B cell (primary cell): Measurements from ENCODE around the gene NCS1. TPM values are rescaled to one million over a fixed set of nuclear protein-coding genes. Genes with fewer than 3 reads are reported as not detected.

Experiments used
- ATAC-seq: fragments of 200-7000 bp; cut with Tn5 transposase; one replicate; pipeline ENCODE4 v1.10.0; 2021; ENCODE audit warnings: low read depth, mild to moderate bottlenecking, moderate number of reproducible peaks, moderate library complexity
- CTCF ChIA-PET: fragments of 350-600 bp; sonication (Branson Sonifier 250); formaldehyde crosslinking; loops from one replicate; lab custom pipeline; 2021; ENCODE audit warnings: antibody characterized with exemption, inconsistent platforms; lab: Charles Lee
- POLR2A ChIA-PET: fragments of 350-600 bp; sonication (Branson Sonifier 250); formaldehyde crosslinking; loops from one replicate; lab custom pipeline; 2021; ENCODE audit warnings: antibody characterized with exemption; lab: Charles Lee
- DNase-seq: peaks from one replicate; pipeline ENCODE4 v3.0.0; 2013
- H2AFZ ChIP-seq: 2 replicates; pipeline ENCODE4 v1.6.1; 2012; ENCODE audit warnings: mild to moderate bottlenecking, low read depth, low read length; ENCODE audit not compliant: insufficient read depth, poor library complexity, severe bottlenecking
- H3K27ac ChIP-seq, 2 donors: 1 replicate in 1 of 2; 2 replicates in 1 of 2; pipeline ENCODE4 v1.5.1; 2012 to 2013; ENCODE audit warnings: low read length in 2 of 2, mild to moderate bottlenecking in 2 of 2, moderate library complexity in 1 of 2
- H3K27me3 ChIP-seq, 4 experiments: fragments of 200-600 bp in 1 of 4; sonication (generic) in 1 of 4; replicated peaks in 1 of 4; 1 replicate in 2 of 4; 2 replicates in 2 of 4; pipeline versions ENCODE4 v1.6.1 to v1.7.0; 2013 to 2016; ENCODE audit warnings: low read length in 3 of 4, mild to moderate bottlenecking in 2 of 4, mixed read lengths in 1 of 4, moderate library complexity in 1 of 4; ENCODE audit not compliant: insufficient read depth in 4 of 4, control insufficient read depth in 3 of 4; ENCODE audit errors: control extremely low read depth in 1 of 4
- H3K36me3 ChIP-seq, 2 experiments: replicated peaks in 1 of 2; 1 replicate in 1 of 2; 2 replicates in 1 of 2; pipeline versions ENCODE4 v1.6.1 to v1.7.1; 2013; ENCODE audit warnings: low read length in 1 of 2; ENCODE audit not compliant: insufficient read depth in 2 of 2, control insufficient read depth in 1 of 2; ENCODE audit errors: control extremely low read depth in 1 of 2, extremely low read depth in 1 of 2
- H3K4me1 ChIP-seq, 2 donors: fragments of 200-600 bp in 1 of 2; sonication (generic) in 1 of 2; 1 replicate in 1 of 2; 2 replicates in 1 of 2; pipeline versions ENCODE4 v1.5.1 to v1.6.1; 2013 to 2017; ENCODE audit warnings: low read length in 2 of 2; ENCODE audit not compliant: control insufficient read depth in 2 of 2, insufficient read depth in 2 of 2
- H3K4me2 ChIP-seq: replicated peaks from 2 replicates; pipeline ENCODE3; 2012; ENCODE audit warnings: mild to moderate bottlenecking, low read depth, low read length; ENCODE audit not compliant: poor library complexity, severe bottlenecking
- H3K4me3 ChIP-seq, 5 experiments: fragments of 200-600 bp in 1 of 5; sonication (generic) in 1 of 5; 1 replicate in 3 of 5; 2 replicates in 2 of 5; pipeline versions ENCODE4 v1.5.1 to v1.7.0; 2011 to 2016; ENCODE audit warnings: low read length in 4 of 5, mild to moderate bottlenecking in 4 of 5, low read depth in 2 of 5, control low read depth in 1 of 5, moderate library complexity in 1 of 5; ENCODE audit not compliant: insufficient read depth in 1 of 5; ENCODE audit errors: control extremely low read depth in 1 of 5, extremely low read depth in 1 of 5
- H3K79me2 ChIP-seq: fragments of 200-600 bp; sonication (generic); one replicate; pipeline ENCODE4 v1.6.0; 2016; ENCODE audit warnings: low read length; ENCODE audit not compliant: control insufficient read depth, insufficient read depth
- H3K9ac ChIP-seq: fragments of 200-600 bp; sonication (generic); 2 replicates; pipeline ENCODE4 v1.6.1; 2017; ENCODE audit warnings: mild to moderate bottlenecking, low read length, moderate library complexity
- H3K9me3 ChIP-seq, 3 donors: one replicate each; pipeline versions ENCODE4 v1.6.1 to v1.7.1; 2013; ENCODE audit warnings: low read length in 2 of 3; ENCODE audit not compliant: control insufficient read depth in 2 of 3, insufficient read depth in 1 of 3; ENCODE audit errors: control extremely low read depth in 1 of 3
- H4K20me1 ChIP-seq: 2 replicates; pipeline ENCODE4 v1.6.0; 2012; ENCODE audit warnings: mild to moderate bottlenecking, low read length; ENCODE audit not compliant: insufficient read depth, control insufficient read depth, poor library complexity, severe bottlenecking
- H3K27ac Mint-ChIP-seq: one replicate; pipeline ENCODE4 v1.8.0; 2021; ENCODE audit warnings: mixed read lengths
- H3K27me3 Mint-ChIP-seq: one replicate; pipeline ENCODE4 v1.8.0; 2021; ENCODE audit warnings: mixed read lengths
- H3K4me1 Mint-ChIP-seq: one replicate; pipeline ENCODE4 v1.8.0; 2021; ENCODE audit warnings: mixed read lengths
- H3K4me3 Mint-ChIP-seq: one replicate; pipeline ENCODE4 v1.8.0; 2021; ENCODE audit warnings: mixed read lengths
- H3K9me3 Mint-ChIP-seq: one replicate; pipeline ENCODE4 v1.8.0; 2022; ENCODE audit warnings: mixed read lengths; ENCODE audit not compliant: insufficient read depth
- CTCF ChIP-seq: fragments of 200-600 bp; IDR thresholded peaks from one replicate; pipeline ENCODE4 v1.8.0; 2022; ENCODE audit warnings: antibody characterized with exemption, mild to moderate bottlenecking
- EZH2 ChIP-seq: IDR thresholded peaks from 2 replicates; pipeline ENCODE4 v1.6.1; 2012; ENCODE audit warnings: borderline replicate concordance, low read depth, mild to moderate bottlenecking, moderate library complexity, low read length; ENCODE audit not compliant: insufficient read depth, poor library complexity, severe bottlenecking
- WGBS: methylation state at CpG from one replicate; pipeline ENCODE4 v1.1.5; 2013; ENCODE audit warnings: missing lambda C conversion rate; ENCODE audit not compliant: insufficient coverage; 5-methylcytosine and 5-hydroxymethylcytosine counted together
- intact Hi-C: fragments of 100-400 bp; cut with micrococcal nuclease; formaldehyde crosslinking; loops from one replicate; pipeline ENCODE4 v1.10.0; 2022
- polyA plus RNA-seq: library from polyadenylated mRNA; depleted of rRNA; stranded (reverse); fragments of >200 nt; gene quantifications from 2 replicates; pipeline ENCODE4 v1.2.3, GENCODE V29; 2012
- total RNA-seq, 2 donors: library from RNA; stranded (reverse); fragments of 120-200 nt in 1 of 2; gene quantifications; 1 replicate in 1 of 2; 2 replicates in 1 of 2; pipeline versions ENCODE4 v1.2.3 to v1.2.4, GENCODE V29; 2013 to 2022

The NCS1 gene
- total and polyA plus RNA-seq, 2 donors (not counting 1 experiment from before 2014, with no cell fraction given) = 0.39 TPM; not detected in 1

- no peak overlapping the region for H3K4me3 ChIP-seq
- peaks cover 5% of the 10 kb centered on the region for H3K9me3 Mint-ChIP-seq
- CTCF ChIA-PET = interaction anchor here (0.7 to 1.5 kb wide), 3 partner anchors 18 to 117 kb away, joined by 3 to 4 read pairs (median 3); no protein-coding TSS in a partner anchor
- no peak overlapping the region for H3K9ac ChIP-seq
- no peaks in the 10 kb centered on the region for H3K27me3 ChIP-seq
- H3K27ac Mint-ChIP-seq = no peak overlapping the region
- H3K4me3 Mint-ChIP-seq = no peak overlapping the region
- no peaks in the 10 kb centered on the region for H3K4me1 Mint-ChIP-seq
- no peaks in the 10 kb centered on the region for H4K20me1 ChIP-seq
- ATAC-seq (no peak), DNase-seq (no peak)
- H3K9me3 ChIP-seq = peaks cover 0 to 23% (median 11%) of the 10 kb centered on the region in 3 donors
- POLR2A ChIA-PET = no interaction called here
- no peaks in the 10 kb centered on the region for H3K36me3 ChIP-seq
- TF ChIP-seq CTCF (no peak), EZH2 (no peak)
- no peak overlapping the region for H3K4me2 ChIP-seq
- intact Hi-C loops = no loop called here
- no peak overlapping the region for H2AFZ ChIP-seq
- peaks cover 3% of the 10 kb centered on the region for H3K27me3 Mint-ChIP-seq
- H3K4me1 ChIP-seq = no peaks in the 10 kb centered on the region
- no peak overlapping the region for H3K27ac ChIP-seq
- no peaks in the 10 kb centered on the region for H3K79me2 ChIP-seq
- 97% methylated on average over 11 of the region's 11 CpGs for WGBS
Observed at GRCh38 chr9:130225071-130225470, 52.9 kb downstream of the NCS1 start.

GRCh38 chr9:130225586-130225985 lies 53.4 kb downstream of the NCS1 start:
- TF ChIP-seq CTCF (no peak), EZH2 (no peak)
- Histone ChIP-seq H3K4me1 (no peaks in the 10 kb centered on the region), H3K79me2 (no peaks in the 10 kb centered on the region), H3K27me3 (no peaks in the 10 kb centered on the region), H2AFZ (no peak overlapping the region), H3K9ac (no peak overlapping the region), H3K9me3 (peaks cover 0 to 23% (median 11%) of the 10 kb centered on the region in 3 donors), H3K36me3 (no peaks in the 10 kb centered on the region), H3K4me3 (no peak overlapping the region), H3K4me2 (no peak overlapping the region), H4K20me1 (no peaks in the 10 kb centered on the region), H3K27ac (no peak overlapping the region)
- Mint-ChIP-seq H3K4me1 (no peaks in the 10 kb centered on the region), H3K9me3 (peaks cover 5% of the 10 kb centered on the region), H3K27me3 (peaks cover 3% of the 10 kb centered on the region), H3K4me3 (no peak overlapping the region), H3K27ac (no peak overlapping the region)
- intact Hi-C loops = no loop called here
- ChIA-PET CTCF (interaction anchor here (0.7 to 3.0 kb wide), 4 partner anchors 11 to 117 kb away, joined by 3 to 11 read pairs (median 4); no protein-coding TSS in a partner anchor), POLR2A (no interaction called here)
- ATAC-seq (no peak), DNase-seq (no peak)
- 96% methylated on average over 20 of the region's 20 CpGs for WGBS
